Ovary (tissue), 3 donors: Measurements from ENCODE around the gene TSPAN4.

Experiments used
- EP300 ChIP-seq: sonication (generic); formaldehyde crosslinking; IDR thresholded peaks from one replicate; pipeline ENCODE4 v1.6.1; 2017; ENCODE audit warnings: antibody characterized with exemption
- POLR2A ChIP-seq: fragments of 450-650 bp; IDR thresholded peaks from one replicate; pipeline ENCODE4 v1.6.1; 2017; ENCODE audit warnings: antibody characterized with exemption, mild to moderate bottlenecking, moderate library complexity
- TF ChIP-seq, protein P1 (sequence below), 3 donors: fragments of 450-650 bp in 2 of 3; fragments of 200-600 bp in 1 of 3; IDR thresholded peaks; one replicate each; pipeline versions ENCODE4 v1.5.1 to v1.8.0; 2016 to 2022; ENCODE audit warnings: antibody characterized with exemption in 3 of 3, mild to moderate bottlenecking in 1 of 3
- donor health status: DM: no; HTN: no; CAD: no.

DNA sequence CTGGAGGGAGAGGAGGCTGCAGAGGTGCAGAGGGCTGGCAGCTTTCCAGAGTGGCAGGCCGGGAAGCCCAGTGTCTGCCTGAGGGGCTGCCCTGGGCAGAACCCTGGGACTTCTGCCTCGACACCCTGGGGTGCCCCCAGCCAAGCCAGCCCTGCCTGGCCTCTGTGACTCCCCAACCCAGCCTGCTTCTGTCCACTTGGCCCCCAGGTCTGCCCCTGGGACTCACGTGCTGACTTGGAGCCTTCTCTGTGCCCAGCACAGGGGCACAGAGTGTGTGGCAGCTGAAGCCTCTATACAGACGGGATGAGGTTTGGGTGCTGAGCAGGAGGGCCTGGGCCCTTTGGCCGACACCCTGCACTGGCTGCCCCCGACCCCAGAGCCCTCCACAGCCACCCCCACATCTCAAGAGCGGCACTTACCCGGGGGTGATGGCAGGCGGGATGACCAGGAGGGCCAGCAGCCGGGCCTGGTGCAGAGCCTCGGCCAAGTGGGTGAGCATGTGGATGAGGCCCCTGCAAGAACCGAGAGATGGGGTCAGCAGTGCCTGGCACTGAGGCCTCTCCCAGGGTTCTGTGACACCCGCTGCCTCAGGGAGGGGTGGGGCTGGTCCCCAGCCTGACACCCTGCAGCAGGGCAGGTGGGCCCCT, 50.5 kb downstream of the TSPAN4 start:
- TF ChIP-seq, protein P1, sequence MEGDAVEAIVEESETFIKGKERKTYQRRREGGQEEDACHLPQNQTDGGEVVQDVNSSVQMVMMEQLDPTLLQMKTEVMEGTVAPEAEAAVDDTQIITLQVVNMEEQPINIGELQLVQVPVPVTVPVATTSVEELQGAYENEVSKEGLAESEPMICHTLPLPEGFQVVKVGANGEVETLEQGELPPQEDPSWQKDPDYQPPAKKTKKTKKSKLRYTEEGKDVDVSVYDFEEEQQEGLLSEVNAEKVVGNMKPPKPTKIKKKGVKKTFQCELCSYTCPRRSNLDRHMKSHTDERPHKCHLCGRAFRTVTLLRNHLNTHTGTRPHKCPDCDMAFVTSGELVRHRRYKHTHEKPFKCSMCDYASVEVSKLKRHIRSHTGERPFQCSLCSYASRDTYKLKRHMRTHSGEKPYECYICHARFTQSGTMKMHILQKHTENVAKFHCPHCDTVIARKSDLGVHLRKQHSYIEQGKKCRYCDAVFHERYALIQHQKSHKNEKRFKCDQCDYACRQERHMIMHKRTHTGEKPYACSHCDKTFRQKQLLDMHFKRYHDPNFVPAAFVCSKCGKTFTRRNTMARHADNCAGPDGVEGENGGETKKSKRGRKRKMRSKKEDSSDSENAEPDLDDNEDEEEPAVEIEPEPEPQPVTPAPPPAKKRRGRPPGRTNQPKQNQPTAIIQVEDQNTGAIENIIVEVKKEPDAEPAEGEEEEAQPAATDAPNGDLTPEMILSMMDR (IDR thresholded peaks at IDR 0.05): no peak
- no peak for TF ChIP-seq EP300
- no peak for TF ChIP-seq POLR2A
